H9 (cell line): ENCODE data around the gene ITPR2. TPM values are rescaled to one million over a fixed set of nuclear protein-coding genes. Genes with fewer than 3 reads are reported as not detected.

ENCODE experiments used
- DNase-seq: peaks from one replicate; pipeline ENCODE4 v3.0.0-alpha.2; 2017
- H2AFZ ChIP-seq: one replicate; pipeline ENCODE4 v1.6.1; 2013; ENCODE audit warnings: mild to moderate bottlenecking, low read length, control low read depth, moderate library complexity
- H2AK5ac ChIP-seq: 2 replicates; pipeline ENCODE4 v1.6.1; 2013; ENCODE audit warnings: low read length, control low read depth, mixed read lengths; ENCODE audit not compliant: insufficient read length
- H2BK120ac ChIP-seq: one replicate; pipeline ENCODE4 v1.6.1; 2013; ENCODE audit warnings: low read depth, mild to moderate bottlenecking, low read length, control low read depth, inconsistent platforms; ENCODE audit not compliant: poor library complexity, severe bottlenecking
- H2BK12ac ChIP-seq: 2 replicates; pipeline ENCODE4 v1.6.1; 2013; ENCODE audit warnings: low read length, control low read depth, mixed read lengths, low read depth; ENCODE audit not compliant: insufficient read length
- H2BK15ac ChIP-seq: 2 replicates; pipeline ENCODE4 v1.6.1; 2013; ENCODE audit warnings: low read depth, low read length, control low read depth
- H2BK20ac ChIP-seq: one replicate; pipeline ENCODE4 v1.6.1; 2013; ENCODE audit warnings: low read depth, mild to moderate bottlenecking, low read length, control low read depth, inconsistent platforms; ENCODE audit not compliant: poor library complexity, severe bottlenecking
- H2BK5ac ChIP-seq: 2 replicates; pipeline ENCODE4 v1.6.1; 2013; ENCODE audit warnings: low read length, control low read depth, mixed read lengths; ENCODE audit not compliant: insufficient read length
- H3K14ac ChIP-seq: 2 replicates; pipeline ENCODE4 v1.6.1; 2013; ENCODE audit warnings: low read length, control low read depth; ENCODE audit not compliant: insufficient read depth
- H3K18ac ChIP-seq: 2 replicates; pipeline ENCODE4 v1.6.1; 2013; ENCODE audit warnings: low read depth, mild to moderate bottlenecking, mixed read lengths, low read length, control low read depth; ENCODE audit not compliant: insufficient read length
- H3K23ac ChIP-seq: 2 replicates; pipeline ENCODE4 v1.6.1; 2013; ENCODE audit warnings: low read length, control low read depth, mixed read lengths, low read depth; ENCODE audit not compliant: insufficient read length
- H3K23me2 ChIP-seq: 2 replicates; pipeline ENCODE4 v1.6.1; 2013; ENCODE audit warnings: low read depth, mild to moderate bottlenecking, mixed read lengths, low read length, control low read depth; ENCODE audit not compliant: insufficient read length, poor library complexity, severe bottlenecking
- H3K27ac ChIP-seq: 2 replicates; pipeline ENCODE4 v1.5.1; 2013; ENCODE audit warnings: low read length, control low read depth, mixed read lengths, low read depth; ENCODE audit not compliant: insufficient read length
- H3K27me3 ChIP-seq: 2 replicates; pipeline ENCODE4 v1.6.1; 2013; ENCODE audit warnings: low read length, control low read depth, inconsistent platforms; ENCODE audit not compliant: insufficient read depth
- H3K4ac ChIP-seq: 2 replicates; pipeline ENCODE4 v1.6.1; 2013; ENCODE audit warnings: low read depth, mild to moderate bottlenecking, control low read depth, inconsistent platforms, low read length, moderate library complexity
- H3K4me1 ChIP-seq: 2 replicates; pipeline ENCODE4 v1.6.1; 2013; ENCODE audit warnings: low read length, control low read depth, inconsistent platforms; ENCODE audit not compliant: insufficient read depth
- H3K4me2 ChIP-seq: 2 replicates; pipeline ENCODE4 v1.6.1; 2013; ENCODE audit warnings: low read length, control low read depth, mixed read lengths; ENCODE audit not compliant: insufficient read length, insufficient read depth
- H3K56ac ChIP-seq: 2 replicates; pipeline ENCODE4 v1.6.1; 2013; ENCODE audit warnings: low read depth, mild to moderate bottlenecking, mixed read lengths, low read length, control low read depth; ENCODE audit not compliant: insufficient read length
- H3K79me1 ChIP-seq: 2 replicates; pipeline ENCODE4 v1.6.1; 2013; ENCODE audit warnings: low read depth, mild to moderate bottlenecking, moderate library complexity, low read length, control low read depth, inconsistent platforms; ENCODE audit not compliant: insufficient read depth, poor library complexity, severe bottlenecking
- H3K79me2 ChIP-seq: 2 replicates; pipeline ENCODE4 v1.6.1; 2013; ENCODE audit warnings: low read length, control low read depth, inconsistent platforms; ENCODE audit not compliant: insufficient read depth
- H3K9ac ChIP-seq: 2 replicates; pipeline ENCODE4 v1.6.1; 2013; ENCODE audit warnings: low read length, control low read depth, mixed read lengths; ENCODE audit not compliant: insufficient read length; ENCODE audit errors: extremely low read depth
- H3K9me3 ChIP-seq: one replicate; pipeline ENCODE4 v1.6.1; 2013; ENCODE audit warnings: low read depth, low read length, inconsistent platforms; ENCODE audit not compliant: control insufficient read depth
- H3T11ph ChIP-seq: one replicate; pipeline ENCODE4 v1.6.1; 2013; ENCODE audit warnings: mild to moderate bottlenecking, low read length, control low read depth, inconsistent platforms
- H4K20me1 ChIP-seq: one replicate; pipeline ENCODE4 v1.6.1; 2013; ENCODE audit not compliant: control insufficient read depth, insufficient read length, insufficient read depth
- H4K5ac ChIP-seq: 2 replicates; pipeline ENCODE4 v1.6.1; 2013; ENCODE audit warnings: low read depth, mild to moderate bottlenecking, mixed read lengths, low read length, control low read depth; ENCODE audit not compliant: insufficient read length
- H4K8ac ChIP-seq: replicated peaks from 2 replicates; pipeline ENCODE4 v1.6.1; 2013; ENCODE audit warnings: low read length, control low read depth, mixed read lengths, low read depth; ENCODE audit not compliant: insufficient read length
- H4K91ac ChIP-seq: 2 replicates; pipeline ENCODE4 v1.6.1; 2013; ENCODE audit warnings: low read depth, mild to moderate bottlenecking, moderate library complexity, mixed read lengths, low read length, control low read depth; ENCODE audit not compliant: insufficient read length
- H3K27ac Mint-ChIP-seq, 3 experiments: 2 replicates in 2 of 3; 3 replicates in 1 of 3; pipeline ENCODE4 v1.8.0; 2020 to 2021; ENCODE audit warnings: mixed read lengths in 3 of 3, mild to moderate bottlenecking in 1 of 3, moderate library complexity in 1 of 3
- H3K27me3 Mint-ChIP-seq: 2 replicates; pipeline ENCODE4 v1.8.0; 2021; ENCODE audit warnings: low read depth, mild to moderate bottlenecking, moderate library complexity, mixed read lengths
- H3K36me3 Mint-ChIP-seq, 3 experiments: 2 replicates in 2 of 3; 3 replicates in 1 of 3; pipeline ENCODE4 v1.8.0; 2020 to 2021; ENCODE audit warnings: low read depth in 3 of 3, mixed read lengths in 3 of 3; ENCODE audit not compliant: insufficient read depth in 1 of 3
- H3K4me1 Mint-ChIP-seq, 2 experiments: 2 replicates each; pipeline ENCODE4 v1.8.0; 2020; ENCODE audit warnings: mixed read lengths in 2 of 2
- H3K4me3 Mint-ChIP-seq, 2 experiments: 2 replicates in 1 of 2; 3 replicates in 1 of 2; pipeline ENCODE4 v1.8.0; 2020 to 2021; ENCODE audit warnings: mild to moderate bottlenecking in 2 of 2, mixed read lengths in 2 of 2, moderate library complexity in 1 of 2
- H3K9me3 Mint-ChIP-seq, 2 experiments: 2 replicates in 1 of 2; 3 replicates in 1 of 2; pipeline ENCODE4 v1.8.0; 2020; ENCODE audit warnings: mild to moderate bottlenecking in 2 of 2, mixed read lengths in 2 of 2, moderate library complexity in 1 of 2
- WGBS: extraction: QIAGEN DNeasy Blood & Tissue Kit; methylation state at CpG from one replicate; pipeline ENCODE4 v1.1.7; 2013; ENCODE audit warnings: missing lambda C conversion rate, low lambda C conversion rate, mixed read lengths; ENCODE audit not compliant: insufficient read length; ENCODE audit errors: extremely low coverage; 5-methylcytosine and 5-hydroxymethylcytosine counted together
- total RNA-seq: library from RNA; stranded (reverse); gene quantifications from 2 replicates; pipeline ENCODE4 v1.2.1, GENCODE V29; 2021
- TF ChIP-seq, protein P1 (sequence below): fragments of 200-600 bp; sonication (generic); conservative IDR thresholded peaks from 3 replicates; pipeline ENCODE4 v1.8.0; 2021; ENCODE audit warnings: antibody characterized with exemption, mild to moderate bottlenecking

Gene ITPR2
- total RNA-seq, 1 experiment from 2014 or later = 14.8 TPM

DNA sequence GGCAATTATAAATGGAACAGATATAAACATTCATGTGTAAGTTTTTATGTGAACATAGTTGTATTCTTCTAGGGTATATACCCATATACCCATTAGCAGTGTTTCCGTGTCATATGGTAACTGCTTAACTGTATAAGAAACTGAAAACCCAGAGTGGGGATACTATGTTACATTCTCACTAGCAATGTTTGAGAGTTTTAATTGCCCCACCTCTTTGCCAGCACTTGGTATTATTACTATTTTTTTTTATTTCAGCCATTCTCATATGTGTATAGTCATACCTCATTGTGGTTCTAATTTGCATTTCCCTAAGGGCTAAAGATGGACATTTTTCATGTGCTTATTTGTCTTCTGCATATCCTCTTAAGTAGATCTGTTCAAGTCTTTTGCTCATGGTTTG lies 28.7 kb upstream of the ITPR2 start:
- Histone ChIP-seq H4K20me1 (no peaks in the 10 kb centered on the region), H3K18ac (no peak overlapping the region), H3K23me2 (no peaks in the 10 kb centered on the region), H4K91ac (no peak overlapping the region), H4K5ac (no peak overlapping the region), H2BK20ac (no peak overlapping the region), H3K23ac (no peak overlapping the region), H3K27me3 (no peaks in the 10 kb centered on the region), H3K14ac (no peak overlapping the region), H3K9me3 (no peaks in the 10 kb centered on the region), H3T11ph (no peak overlapping the region), H2BK12ac (no peak overlapping the region), H3K79me1 (no peaks in the 10 kb centered on the region), H2BK120ac (no peak overlapping the region), H3K4ac (no peak overlapping the region), H3K56ac (no peak overlapping the region), H3K27ac (no peak overlapping the region), H2AK5ac (no peak overlapping the region), H2AFZ (no peak overlapping the region), H3K79me2 (no peaks in the 10 kb centered on the region), H2BK5ac (no peak overlapping the region), H3K4me2 (no peak overlapping the region), H3K9ac (no peak overlapping the region), H2BK15ac (no peak overlapping the region), H3K4me1 (peaks cover 2% of the 10 kb centered on the region; the same call in 1 of the 2 replicates), H4K8ac (no peak overlapping the region)
- Mint-ChIP-seq H3K27me3 (no peaks in the 10 kb centered on the region), H3K4me3 (no peak overlapping the region), H3K36me3 (no peaks in the 10 kb centered on the region), H3K4me1 (peaks cover 0 to 5% of the 10 kb centered on the region in 2 experiments; a peak in 2 of 4 replicates), H3K9me3 (no peaks in the 10 kb centered on the region), H3K27ac (0 out of 7 replicates have a peak overlapping the region, but pooled peaks of 1 of the 3 experiments have one; percentile 40)
- TF ChIP-seq, protein P1, sequence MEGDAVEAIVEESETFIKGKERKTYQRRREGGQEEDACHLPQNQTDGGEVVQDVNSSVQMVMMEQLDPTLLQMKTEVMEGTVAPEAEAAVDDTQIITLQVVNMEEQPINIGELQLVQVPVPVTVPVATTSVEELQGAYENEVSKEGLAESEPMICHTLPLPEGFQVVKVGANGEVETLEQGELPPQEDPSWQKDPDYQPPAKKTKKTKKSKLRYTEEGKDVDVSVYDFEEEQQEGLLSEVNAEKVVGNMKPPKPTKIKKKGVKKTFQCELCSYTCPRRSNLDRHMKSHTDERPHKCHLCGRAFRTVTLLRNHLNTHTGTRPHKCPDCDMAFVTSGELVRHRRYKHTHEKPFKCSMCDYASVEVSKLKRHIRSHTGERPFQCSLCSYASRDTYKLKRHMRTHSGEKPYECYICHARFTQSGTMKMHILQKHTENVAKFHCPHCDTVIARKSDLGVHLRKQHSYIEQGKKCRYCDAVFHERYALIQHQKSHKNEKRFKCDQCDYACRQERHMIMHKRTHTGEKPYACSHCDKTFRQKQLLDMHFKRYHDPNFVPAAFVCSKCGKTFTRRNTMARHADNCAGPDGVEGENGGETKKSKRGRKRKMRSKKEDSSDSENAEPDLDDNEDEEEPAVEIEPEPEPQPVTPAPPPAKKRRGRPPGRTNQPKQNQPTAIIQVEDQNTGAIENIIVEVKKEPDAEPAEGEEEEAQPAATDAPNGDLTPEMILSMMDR = no peak
- WGBS = no CpG with 5 or more reads among the region's 1 CpG
- no peak for DNase-seq
